ENCODE measurements around the gene GPANK1.

DNA sequence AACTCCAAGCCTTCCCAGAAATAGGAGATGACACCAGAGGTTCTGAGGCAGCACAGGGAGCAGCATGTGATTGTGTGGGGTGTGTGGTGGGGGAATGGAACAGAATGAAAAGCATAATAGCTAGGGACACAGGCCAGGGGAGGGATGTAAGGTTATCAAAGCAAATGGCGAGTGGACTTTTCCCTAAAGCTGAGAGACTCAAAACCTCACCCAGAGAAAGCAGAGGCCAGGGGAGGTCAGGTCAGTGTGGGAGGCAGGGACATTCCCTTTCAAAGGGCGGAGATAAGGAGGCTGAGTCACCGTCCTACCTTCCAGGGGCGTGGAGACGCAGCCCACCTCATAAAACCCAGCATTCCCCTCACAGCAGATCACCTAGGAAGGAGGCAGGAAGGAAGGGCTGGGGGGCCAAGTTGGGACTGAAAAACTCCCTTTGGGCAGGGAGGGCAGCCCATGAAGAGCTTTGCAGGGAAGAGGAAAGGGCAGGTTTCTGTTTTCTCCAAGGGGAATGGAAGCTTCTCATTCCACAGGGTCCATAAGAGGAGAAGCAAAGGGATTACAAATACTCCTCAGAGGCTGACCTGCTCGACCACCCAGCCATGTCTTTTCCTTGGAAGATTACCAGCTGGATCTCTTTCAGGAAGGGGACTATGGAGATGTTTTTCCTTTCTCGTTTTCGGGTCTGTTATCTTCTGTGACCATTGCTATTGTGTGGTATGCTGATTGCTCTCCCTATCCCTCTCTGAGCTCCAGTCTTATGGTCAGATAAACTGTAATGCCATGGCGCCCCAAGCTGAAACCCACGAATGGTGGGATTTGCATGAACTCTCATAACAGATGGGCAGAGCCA is 25.7 kb upstream of the GPANK1 start:
- TF ChIP-seq, protein P1, sequence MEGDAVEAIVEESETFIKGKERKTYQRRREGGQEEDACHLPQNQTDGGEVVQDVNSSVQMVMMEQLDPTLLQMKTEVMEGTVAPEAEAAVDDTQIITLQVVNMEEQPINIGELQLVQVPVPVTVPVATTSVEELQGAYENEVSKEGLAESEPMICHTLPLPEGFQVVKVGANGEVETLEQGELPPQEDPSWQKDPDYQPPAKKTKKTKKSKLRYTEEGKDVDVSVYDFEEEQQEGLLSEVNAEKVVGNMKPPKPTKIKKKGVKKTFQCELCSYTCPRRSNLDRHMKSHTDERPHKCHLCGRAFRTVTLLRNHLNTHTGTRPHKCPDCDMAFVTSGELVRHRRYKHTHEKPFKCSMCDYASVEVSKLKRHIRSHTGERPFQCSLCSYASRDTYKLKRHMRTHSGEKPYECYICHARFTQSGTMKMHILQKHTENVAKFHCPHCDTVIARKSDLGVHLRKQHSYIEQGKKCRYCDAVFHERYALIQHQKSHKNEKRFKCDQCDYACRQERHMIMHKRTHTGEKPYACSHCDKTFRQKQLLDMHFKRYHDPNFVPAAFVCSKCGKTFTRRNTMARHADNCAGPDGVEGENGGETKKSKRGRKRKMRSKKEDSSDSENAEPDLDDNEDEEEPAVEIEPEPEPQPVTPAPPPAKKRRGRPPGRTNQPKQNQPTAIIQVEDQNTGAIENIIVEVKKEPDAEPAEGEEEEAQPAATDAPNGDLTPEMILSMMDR (IDR thresholded peaks at IDR 0.05 in 4 of 5, conservative IDR thresholded peaks at IDR 0.05 in 1 of 5): no peak
- TF ChIP-seq POLR2A (IDR thresholded peaks at IDR 0.05): no peak
